GM19193 (cell line): Measurements from ENCODE around the gene COX5B.

ENCODE experiments used
- POLR2A ChIP-seq: IDR thresholded peaks from 4 replicates; pipeline ENCODE4 v1.6.1; 2011; ENCODE audit not compliant: insufficient read depth, insufficient read length; ENCODE audit errors: extremely low read depth

COX5B gene

DNA sequence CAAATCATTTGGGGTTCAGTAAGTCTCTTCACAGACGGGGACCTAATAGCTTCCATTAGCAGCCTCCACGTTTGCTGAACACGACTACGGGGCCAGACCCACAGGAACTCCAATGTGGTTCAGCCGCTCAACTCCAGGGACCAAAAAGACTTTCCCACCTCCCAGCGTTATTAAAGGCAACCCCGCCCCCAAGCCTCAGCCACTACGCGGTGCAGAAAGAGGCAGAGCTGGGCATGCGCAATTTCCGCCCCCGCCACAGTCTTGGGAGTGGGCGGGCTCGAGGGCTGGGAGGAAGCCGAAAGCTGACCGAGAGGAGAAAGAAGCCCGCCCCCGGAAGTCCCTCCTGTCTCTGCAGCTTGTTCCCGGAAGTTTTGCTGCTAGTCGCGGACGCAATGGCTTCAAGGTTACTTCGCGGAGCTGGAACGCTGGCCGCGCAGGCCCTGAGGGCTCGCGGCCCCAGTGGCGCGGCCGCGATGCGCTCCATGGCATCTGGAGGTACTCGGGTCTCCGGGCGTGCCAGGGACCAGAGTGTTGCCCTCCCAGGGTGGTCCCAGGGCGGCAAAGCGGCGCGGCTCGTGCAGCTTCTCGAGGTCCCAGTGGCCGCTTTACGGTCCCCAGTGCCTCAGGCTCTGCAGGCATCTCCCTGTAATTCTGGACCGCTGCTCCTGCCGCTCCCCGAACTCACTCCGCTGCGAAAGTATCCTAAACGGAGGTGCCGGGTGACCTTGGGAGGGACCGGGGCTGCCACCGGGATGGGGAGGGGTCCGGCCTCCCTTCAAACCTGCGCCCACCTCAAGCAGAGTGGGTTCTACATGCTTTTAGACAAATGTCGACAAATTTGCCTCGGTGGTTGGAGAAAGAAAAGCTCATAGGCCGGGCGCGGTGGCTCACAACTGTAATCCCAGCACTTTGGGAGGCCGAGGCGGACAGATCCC lies at the start of gene COX5B:
TSS of gene COX5B (plus strand) at position 368 of the 935 bp plus-strand sequence. CDS start at position 393, 25 bp downstream.
- TF ChIP-seq POLR2A = peak; percentile 97

- TF ChIP-seq POLR2A = no peak
Measured at GRCh38 chr2:97617911-97618310, 28.0 kb upstream of the COX5B start.

GRCh38 chr2:97644023-97644717 lies 1.7 kb upstream of the COX5B start:
- TF ChIP-seq POLR2A = no peak

GRCh38 chr2:97645112-97645694 lies 659 bp upstream of the COX5B start:
- TF ChIP-seq POLR2A = no peak

GRCh38 chr2:97646977-97647376 lies 1.1 kb downstream of the COX5B start:
- no peak for TF ChIP-seq POLR2A

GRCh38 chr2:97651114-97651513 lies 5.3 kb downstream of the COX5B start:
- TF ChIP-seq POLR2A = no peak

GRCh38 chr2:97653473-97653872 lies 7.6 kb downstream of the COX5B start:
- TF ChIP-seq POLR2A = no peak

GRCh38 chr2:97653874-97654273 lies 8.0 kb downstream of the COX5B start:
- no peak for TF ChIP-seq POLR2A

- no peak for TF ChIP-seq POLR2A
Measured at GRCh38 chr2:97654309-97654708, 8.4 kb downstream of the COX5B start.

DNA sequence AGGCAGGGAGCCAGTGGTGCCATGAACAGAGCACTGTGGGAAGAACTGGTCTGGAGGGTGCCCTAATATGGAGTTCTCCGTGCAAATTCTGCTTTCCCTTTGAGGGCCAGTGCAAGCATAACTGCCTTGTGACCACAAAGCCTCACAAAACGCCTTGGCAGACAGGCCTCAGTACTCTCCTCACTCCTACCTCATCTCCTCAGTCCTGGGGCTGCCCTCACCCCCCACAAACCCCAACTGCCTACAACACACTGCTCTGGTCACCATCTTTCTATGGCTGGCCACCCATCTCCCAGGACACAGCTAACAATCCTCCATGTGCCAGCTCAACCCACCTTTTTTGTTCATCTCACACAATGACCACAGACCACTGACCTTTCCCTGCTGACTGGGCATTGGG lies 8.9 kb downstream of the COX5B start:
- TF ChIP-seq POLR2A = peak; percentile 22

- TF ChIP-seq POLR2A = no peak
Measured at GRCh38 chr2:97656129-97656755, 10.4 kb downstream of the COX5B start.

DNA sequence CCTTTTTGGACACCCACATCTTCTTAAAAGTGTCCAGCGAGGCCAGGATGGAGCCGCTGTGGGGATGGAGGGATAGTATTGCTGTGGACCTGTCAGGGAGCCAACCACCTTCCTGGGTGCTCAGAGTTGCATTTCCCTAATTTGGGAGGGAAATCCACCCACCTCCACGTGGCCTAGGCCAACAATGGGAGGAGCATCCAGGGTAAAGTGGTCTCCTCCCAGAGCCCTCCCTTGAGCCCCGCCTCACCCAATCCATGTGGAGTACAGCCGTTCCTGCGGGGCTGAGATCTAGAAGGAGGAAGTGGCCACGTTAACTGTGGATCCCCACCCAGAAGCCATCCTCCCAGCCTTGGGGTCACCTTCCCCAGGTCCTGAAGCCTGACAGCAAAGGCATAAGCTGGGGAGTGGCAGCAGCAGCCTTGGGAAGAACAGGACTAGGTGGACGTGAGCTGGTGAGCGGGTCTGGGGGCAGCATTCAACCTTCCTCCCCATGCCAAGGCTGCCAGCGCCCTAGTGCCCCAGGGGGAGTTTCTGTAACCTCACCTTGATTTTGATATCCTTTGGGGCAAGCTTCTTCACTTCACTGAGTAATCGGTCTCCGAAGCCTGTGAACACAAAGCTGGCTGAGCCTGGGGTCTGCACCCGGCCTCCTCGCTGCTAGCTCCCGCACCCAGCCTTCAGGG lies 11.2 kb downstream of the COX5B start:
- TF ChIP-seq POLR2A = no peak

DNA sequence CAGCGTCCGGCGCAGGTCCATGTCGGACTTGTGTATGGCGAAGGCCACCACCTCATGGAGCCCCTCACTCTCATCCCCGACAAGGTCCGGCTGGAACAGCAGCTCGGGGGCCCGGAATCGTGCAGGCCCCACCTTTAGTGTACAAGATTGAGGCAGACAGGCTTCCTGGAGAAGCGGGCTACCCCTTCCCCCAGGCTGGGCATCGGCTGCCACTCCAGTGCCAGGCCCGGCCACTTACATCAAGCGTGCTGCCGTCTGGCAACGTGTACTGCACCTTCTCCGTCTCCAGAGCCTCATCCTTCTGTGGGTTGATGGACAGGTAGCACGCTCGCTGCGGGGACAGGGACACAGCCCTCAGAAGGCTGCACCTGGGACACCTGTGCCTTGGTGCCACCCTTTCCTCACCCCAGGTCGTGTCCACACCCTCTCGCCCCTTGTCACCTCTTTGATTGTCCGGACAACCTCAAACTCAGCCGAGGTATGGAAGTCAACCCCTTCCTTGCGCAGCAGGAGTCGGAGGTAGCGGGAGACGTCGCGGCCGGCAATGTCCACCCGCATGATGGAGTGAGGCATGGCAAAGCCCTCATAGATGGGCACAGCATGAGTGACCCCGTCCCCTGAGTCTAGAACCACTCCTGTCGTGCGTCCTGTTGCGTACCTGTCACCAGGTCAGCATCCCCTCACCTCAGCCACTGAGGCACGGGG lies 12.3 kb downstream of the COX5B start:
- no peak for TF ChIP-seq POLR2A

- no peak for TF ChIP-seq POLR2A
Measured at GRCh38 chr2:97658691-97659157, 12.9 kb downstream of the COX5B start.
